GM19468 (cell line): Measurements from ENCODE around the gene TMEM183A.

Experiments
- ATAC-seq: cut with Tn5 transposase; IDR thresholded peaks from one replicate; pipeline ENCODE4 v1.9.1; 2021; ENCODE audit warnings: mild to moderate bottlenecking, moderate library complexity, moderate number of reproducible peaks; ENCODE audit not compliant: unreplicated experiment; ENCODE audit errors: extremely low read depth

TMEM183A gene

DNA sequence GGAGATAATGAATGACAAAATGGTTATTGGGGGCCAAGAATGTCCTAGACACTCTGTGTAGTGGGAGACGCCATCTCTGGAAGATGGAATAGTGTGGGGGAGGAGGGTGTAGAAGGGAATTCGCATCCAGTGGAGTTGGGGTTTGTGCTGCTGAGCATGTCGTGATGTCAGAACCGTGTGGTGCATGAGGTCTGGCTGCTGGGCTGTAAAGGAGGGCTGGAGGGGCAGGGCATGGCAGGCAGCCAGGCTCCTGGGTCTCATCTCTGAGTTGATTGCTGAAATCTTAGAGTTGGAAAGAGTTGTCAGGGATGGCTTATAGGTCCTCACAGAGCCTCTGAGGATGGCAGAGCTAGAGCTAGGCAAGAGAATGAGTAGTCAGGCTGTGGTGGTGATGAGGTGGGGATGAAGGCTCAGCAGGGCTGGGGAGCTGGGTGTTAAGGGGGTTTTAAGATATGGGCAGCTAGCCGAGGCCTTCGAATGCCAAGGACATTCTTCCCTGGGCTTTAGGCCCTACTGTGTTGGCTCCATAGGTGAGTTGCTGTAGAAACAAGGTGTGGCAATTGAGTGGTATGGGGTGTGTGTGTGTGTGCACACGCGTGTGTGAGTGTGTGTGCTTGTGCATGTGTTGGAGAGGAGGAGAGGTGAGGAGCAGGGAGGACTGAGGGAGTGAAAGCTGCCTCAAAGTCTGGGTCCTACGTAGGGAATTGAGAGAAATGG is 21.1 kb downstream of the TMEM183A start:
- no peak for ATAC-seq

DNA sequence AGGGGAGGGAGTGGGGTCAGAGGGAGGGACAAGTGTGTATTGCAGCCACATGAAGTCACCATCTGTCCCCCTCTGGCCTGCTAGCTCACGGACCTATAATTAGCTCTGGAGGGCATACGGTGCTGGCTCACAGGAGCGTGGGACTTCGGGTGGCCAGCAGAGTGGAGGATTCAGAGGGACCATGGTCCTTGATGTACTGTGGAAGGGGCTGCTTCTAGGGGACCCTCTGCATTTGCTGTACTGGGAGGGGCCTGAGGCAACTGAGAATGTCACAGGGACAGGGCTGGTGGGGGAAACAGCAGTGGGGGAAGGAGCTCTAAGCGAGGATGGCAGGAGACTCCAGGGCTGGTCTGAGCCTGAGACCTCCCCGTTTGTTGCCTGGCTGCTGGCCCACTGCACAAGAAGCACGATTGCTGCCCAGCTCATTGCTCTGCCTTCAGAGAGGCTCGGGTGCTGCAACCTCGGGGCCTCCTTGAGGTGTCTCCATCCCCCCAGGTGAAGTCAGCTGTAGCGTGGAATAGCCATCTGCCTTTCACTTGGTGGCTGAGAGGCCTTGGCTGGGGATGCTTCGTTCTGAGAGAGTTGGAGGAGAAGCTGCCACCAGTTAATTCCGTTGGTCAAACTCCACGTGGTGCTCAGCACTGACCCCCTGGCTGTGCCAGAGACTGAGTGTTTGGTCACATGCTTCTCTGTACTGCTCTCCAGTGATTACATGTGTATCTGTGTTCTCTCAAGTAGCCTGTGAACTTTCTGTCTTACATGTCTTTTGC is 21.8 kb downstream of the TMEM183A start:
- ATAC-seq, result no peak

DNA sequence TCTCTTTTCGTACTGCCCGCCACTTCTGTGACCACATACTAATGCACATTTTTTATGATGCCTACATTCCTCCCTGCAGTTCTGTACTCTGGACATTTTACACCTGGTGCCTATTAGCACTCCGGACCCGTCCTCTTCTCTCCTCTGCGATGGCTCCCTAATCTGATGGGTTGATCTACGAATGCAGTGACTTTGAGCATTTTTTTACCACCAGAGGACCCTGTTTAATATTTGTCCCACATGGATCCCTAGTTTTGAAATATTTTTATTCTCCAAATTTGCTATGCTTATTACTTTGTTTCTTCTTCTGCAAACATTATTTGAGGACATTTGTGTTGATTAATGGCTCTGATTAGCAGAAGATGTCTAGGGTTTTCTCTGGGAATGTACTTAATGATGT is 24.3 kb downstream of the TMEM183A start:
- ATAC-seq, result no peak

DNA sequence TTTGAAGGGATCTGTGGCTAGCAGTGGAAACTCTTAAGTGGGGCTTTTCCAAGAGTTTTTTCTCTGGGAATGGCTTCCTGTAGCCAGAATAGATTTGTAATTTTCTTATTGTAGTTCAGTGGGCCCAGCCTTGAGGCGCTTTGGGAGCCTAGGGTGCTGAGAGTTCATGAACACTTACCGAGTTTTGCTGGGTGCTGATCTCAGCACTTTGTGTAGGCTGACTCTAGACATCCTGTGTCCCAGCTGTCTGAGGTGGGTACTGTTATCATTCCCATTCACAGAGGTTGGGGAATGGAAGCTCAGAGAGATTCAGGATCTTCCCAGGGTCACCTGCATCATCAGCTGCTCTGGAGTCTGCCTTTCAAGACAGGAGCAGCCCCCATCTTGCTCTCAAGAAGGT is 26.1 kb downstream of the TMEM183A start:
- no peak for ATAC-seq

DNA sequence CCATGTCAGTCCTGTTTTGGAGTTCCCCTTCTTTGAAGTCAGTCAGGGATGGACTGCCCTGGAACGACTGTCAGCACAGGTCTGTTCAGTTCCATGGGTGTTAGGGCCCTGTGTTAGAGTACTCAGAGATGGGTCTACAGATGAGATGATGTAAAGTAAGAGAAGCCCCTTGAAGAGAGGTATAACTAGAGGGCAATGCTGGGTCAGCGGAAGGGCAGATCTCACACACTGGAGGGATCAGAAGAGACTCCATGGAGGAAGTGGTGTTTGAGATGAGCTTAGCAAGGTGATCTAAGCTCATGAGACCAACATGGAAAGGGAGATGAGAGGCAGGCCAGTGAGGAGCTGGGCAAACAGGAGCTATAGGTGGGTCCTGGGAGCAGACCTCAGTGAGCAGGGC is 26.7 kb downstream of the TMEM183A start:
- ATAC-seq, result no peak

GRCh38 chr1:203034422-203035110 is 27.4 kb downstream of the TMEM183A start:
- ATAC-seq, result no peak

DNA sequence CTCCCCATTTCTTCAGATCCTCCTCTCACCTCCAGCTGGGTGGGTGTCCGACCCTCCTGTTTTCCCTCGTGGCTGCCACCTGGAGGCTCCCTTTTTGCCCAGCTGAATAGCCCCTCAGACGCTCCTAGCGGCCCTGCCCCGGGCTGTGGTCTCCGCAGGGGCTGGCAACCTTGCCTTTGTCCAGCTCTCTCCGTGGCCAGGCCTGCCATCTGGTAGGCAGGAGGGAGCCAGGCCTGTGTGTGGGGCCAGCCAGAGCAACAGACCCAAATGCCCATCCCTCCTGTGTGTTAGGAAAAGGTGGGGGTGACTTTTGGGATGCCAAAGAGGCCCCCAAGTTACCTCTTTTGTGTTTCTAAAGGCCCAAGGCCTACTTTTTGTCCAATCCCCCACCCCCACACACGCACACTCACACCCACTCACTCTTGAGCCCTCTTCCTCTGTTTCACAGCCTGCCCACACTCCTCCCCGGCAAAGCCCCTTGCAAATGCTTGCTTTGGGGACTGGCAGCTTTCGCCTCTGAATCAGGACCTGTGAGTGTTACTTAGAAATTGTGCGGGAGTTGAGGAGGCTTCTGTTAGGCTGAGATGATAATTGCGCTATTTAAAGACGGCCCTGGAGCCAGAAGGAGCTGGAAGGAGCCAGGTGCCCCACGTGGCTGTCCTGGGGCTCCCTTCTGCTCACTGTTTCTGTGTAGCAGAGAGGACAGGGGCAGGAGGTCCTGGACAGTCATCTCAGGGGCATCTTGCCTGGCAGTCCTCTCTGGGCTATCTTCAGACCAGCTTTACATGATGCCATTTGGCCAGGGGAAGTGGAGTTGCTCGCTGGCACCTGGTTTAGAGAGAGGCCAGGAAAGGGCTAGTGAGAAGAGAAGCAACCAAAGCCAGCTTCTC is 28.2 kb downstream of the TMEM183A start:
- ATAC-seq, result no peak

- ATAC-seq, result no peak
Observed at GRCh38 chr1:203036135-203036534, 29.0 kb downstream of the TMEM183A start.

DNA sequence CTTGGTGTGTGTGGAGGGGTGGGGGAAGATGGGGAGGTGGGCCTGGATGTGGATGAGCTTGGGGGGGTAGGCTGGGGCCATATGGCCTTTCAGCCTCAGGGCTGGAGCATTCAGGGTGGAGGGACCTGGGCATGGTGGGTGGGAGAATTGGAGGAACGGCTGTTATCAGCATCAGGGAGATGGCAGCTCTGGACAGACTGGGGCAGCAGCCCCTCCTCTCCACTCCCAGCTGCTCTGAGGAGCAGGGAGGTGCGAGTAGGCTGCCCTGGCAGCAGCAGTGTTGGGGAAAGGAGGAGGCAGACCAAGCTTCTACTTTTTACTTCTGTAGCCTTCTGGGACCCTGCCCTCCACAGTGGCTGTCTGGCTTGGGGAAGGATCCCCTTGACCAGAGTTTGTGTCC is 29.4 kb downstream of the TMEM183A start:
- ATAC-seq, result no peak

DNA sequence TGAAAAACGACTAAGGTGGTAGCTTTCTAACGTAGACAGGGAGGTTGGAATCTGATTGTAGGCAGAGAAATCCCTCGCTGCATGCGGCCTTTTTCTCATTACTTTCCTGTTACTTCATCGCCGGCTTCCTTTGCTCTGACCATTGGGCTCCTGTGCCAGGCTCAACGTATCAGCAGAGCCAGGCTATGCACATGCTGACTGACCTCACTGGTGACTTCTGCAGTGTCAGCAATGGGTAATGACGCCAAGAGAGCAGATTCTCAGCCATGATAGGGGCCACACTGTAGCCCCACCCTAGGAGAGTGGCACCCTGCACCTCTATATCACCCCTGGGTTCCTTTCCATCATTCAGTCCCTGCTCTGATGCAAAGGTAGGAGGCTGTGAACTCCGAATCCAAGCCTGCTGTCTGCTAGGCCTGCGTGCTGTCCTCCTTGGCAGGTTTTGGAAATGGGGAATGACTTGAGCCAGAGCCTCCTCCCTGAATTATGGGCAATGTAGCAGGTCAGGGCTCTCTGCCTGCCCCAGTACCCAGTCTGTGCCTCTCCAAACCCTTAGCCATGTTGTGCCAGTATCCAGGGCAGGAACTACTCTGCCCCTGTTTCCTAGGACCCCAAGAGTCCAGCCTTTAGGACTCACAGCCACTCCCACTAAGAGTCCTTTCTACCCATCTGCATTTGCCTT is 30.5 kb downstream of the TMEM183A start:
- no peak for ATAC-seq

- ATAC-seq, result no peak
Observed at GRCh38 chr1:203038217-203038741, 31.1 kb downstream of the TMEM183A start.

- no peak for ATAC-seq
Observed at GRCh38 chr1:203038891-203039608, 31.9 kb downstream of the TMEM183A start.

DNA sequence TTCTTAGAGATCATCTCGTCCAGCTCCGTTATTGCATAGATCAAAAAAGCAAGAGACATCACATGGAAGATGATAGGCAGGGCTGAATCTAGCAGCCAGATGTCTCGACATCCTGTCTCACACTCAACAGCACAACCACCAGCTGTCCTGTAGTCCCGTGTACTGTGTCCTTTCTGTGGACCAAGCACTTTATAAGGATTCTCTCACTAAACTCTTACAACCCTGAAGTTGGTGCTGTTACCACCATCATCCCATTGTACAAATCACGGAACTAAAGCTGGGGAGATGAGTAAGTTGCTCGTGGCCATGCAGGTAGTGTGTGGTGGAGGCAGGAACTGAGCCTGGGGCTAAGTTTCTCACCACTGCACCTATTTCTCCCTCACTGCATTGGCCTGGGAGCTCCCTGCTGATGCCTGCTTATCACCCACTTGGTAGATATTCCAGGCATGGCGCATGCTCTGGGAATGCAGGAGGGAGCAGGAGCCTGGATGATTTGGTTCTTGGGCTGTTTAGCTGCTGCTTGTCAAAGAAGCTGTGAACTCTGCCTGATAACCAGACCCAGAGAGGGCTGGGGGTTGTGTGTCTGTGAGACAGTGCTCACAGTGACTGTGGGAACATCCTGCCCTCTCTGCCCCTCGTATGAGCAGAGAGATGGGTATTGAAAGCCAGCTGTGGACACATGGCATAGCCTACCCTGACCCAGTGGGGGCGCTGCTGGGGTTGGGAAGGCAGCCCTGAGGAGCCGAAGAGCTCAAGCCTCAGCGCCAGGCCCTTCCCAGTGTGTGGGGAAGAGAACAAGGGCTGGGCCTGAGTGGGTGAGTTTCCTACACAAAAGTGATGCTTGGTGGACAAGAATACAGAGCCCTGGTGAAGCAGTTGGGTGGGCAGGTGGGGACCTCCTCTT is 32.7 kb downstream of the TMEM183A start:
- ATAC-seq, result no peak

GRCh38 chr1:203040513-203041275 is 33.5 kb downstream of the TMEM183A start:
- no peak for ATAC-seq

DNA sequence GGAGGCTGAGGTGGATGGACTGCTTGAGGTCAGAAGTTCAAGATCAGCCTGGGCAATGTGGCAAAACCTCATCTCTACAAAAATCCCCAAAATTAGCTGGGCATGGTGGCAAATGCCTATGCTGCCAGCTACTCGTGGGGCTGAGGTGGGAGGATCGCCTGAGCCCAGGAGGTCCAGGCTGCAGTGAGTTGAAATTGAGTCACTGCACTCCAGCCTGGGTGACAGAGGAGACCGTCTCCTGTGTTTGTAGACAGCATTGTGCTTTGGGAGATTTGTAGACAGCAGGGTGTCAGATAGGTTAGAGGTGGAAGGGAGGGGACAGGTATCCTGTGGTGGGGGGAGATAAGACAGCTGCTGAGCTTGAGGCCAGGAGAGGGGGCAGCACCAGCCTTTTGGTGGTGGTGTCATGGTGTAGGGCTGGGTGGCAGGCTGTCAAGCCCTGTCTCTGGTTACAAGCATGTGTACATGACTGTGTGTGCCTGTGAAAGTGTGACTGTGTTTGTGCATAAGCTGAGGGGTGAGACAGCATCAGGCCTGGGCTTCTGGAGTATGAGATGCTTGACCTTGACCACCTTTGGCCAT is 34.3 kb downstream of the TMEM183A start:
- no peak for ATAC-seq

DNA sequence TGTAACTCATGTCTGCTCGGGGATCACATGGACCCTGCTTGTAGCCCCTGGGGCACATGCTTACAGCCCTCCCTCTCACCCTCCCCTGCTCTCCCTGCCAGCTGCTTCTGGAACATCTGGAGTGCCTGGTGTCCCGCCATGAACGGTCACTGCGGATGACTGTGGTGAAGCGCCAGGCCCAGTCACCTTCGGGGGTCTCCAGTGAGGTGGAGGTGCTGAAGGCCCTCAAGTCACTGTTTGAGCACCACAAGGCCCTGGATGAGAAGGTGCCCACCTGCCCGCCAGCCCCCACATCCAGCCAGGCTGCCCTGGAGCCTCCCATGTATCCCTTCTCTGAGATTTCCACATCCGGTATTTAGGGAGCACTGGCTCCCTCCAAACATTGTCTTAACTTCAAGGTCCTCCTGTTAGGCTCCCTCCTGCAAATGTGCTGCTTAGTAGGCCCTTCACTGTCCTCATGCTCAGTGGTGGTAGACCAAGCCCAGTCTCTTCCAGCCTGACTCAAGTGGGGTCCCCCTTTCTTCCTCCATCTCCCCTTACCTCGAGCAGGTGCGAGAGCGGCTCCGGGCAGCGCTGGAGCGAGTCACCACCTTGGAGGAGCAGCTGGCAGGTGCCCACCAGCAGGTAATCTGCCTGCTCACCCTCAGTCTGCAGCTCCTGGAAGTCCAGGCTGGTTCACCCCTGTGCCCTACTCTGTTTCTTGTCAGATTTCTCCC is 36.8 kb downstream of the TMEM183A start:
- no peak for ATAC-seq
